Stimulated activated CD4-positive, alpha-beta T cell treated with anti-CD3 and anti-CD28 coated beads, Interleukin-12 subunit alpha, Interleukin-12 subunit beta, amount 100 ng/mL, for 4 hours (primary cell): ENCODE data around the gene SEPTIN6.

Experiments
- DNase-seq: peaks from one replicate; pipeline ENCODE4 v3.0.0-alpha.2; 2020

Gene SEPTIN6

DNA sequence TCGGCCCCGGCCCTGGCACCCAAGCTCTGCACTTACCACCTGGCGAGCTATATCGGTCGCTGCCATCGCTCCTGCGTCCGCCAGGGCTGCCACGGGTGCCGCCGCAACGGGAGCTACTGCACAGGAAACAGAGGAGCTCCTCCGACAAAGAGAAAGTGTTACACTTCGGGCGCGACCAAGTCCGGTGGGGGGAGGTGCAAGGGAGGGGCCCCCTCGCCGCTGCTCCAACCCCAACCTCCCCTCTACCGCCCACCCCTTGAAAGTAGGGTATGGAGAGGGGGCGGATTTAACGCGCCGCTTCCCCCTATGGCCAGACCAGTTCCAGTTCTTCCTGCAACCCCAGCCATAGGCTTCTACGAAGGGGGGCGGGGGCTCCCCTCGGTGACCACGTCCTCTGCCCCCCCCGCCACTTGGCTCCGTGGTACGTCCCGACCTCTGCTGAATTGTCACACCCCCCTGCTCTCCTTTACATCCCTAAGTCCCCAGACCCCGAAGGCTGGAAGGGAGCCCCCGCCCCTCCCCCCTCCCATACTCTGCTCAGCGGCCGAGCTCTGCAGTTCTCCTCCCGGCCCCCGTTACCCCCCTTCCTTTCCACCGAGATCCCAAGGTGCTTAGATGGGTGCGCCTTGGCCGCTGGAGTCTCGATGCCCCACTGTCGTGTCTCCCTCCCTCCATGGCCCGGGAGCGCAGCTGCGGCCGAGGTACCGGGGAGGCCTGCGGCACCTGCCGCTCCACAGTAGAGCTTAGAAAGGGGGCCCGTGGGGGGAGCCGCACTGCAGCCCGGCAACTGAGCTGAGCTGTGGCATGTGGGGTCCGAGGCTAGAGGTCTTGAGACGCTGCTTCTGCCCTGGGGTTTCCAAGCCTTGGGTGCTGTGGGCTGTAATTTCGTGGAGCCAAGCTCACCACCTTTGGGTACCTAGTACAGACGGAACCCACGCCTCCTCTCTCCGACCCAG lies at the start of gene SEPTIN6:
Gene SEPTIN6 (minus strand): TSS at position 129 of the 956 bp plus-strand sequence. CDS start 63 bp downstream, at position 66.
- peak; percentile 67 for DNase-seq

DNA sequence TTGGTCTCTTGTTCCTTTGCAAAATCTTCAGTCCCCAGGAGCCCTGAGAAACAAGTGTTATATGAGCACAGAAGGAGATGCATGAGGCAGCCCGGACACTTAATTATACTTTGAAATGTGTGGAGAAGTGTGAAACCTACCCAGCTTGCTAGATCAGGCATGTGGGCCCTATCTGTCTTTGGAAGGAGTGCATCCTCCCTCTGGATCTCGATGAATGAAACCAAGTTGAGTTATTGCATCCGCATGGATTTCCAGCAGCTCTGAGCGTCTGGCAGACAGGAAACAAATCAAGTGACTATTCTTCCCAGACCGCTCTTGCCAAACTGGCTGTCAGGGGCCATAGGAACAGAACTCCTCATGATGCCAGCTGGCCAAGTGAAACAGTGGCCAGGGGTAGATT lies 45.8 kb upstream of the SEPTIN6 start:
- DNase-seq: no peak

DNA sequence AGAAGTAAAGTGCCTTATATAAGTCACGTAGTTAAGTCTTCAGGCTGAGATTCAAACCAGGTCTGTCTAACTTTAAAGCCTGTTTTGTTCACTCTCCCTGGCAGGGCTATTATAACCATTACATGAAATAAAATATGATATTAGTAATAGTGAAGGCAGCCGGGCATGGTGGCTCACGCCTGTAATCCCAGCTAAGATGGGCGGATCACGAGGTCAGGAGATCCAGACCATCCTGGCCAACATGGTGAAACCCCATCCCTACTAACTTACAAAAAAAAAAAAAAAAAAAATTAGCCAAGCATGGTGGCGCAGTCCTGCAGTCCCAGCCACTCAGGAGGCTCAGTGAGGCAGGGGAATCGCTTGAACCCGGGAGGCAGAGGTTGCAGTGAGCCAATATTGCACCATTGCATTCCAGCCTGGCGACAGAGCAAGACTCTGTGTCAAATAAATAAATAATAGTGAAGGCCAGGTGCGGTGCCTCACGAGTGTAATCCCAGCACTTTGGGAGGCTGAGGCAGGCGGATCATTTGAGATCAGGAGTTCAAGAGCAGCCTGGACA lies 43.3 kb upstream of the SEPTIN6 start:
- no peak for DNase-seq

DNA sequence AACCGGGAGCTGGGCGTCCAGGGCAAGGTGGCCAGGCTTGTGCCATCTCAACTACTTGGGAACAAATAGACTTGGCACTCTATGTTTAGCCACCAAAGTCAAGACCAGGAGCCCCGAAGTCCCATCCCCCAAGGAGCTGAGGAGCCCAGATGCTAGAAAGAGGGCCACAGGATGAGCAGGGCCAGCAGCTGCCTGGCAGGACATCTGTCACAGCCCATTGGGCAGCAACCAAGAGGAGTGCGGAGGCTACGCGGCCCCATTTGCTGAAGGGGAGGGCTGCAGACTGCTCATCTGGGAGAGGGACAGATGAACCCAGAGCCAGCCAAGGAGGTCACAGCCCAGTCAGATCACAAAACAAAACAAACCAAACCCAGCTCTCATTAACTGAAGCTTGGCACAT lies 42.5 kb upstream of the SEPTIN6 start:
- DNase-seq: no peak

DNA sequence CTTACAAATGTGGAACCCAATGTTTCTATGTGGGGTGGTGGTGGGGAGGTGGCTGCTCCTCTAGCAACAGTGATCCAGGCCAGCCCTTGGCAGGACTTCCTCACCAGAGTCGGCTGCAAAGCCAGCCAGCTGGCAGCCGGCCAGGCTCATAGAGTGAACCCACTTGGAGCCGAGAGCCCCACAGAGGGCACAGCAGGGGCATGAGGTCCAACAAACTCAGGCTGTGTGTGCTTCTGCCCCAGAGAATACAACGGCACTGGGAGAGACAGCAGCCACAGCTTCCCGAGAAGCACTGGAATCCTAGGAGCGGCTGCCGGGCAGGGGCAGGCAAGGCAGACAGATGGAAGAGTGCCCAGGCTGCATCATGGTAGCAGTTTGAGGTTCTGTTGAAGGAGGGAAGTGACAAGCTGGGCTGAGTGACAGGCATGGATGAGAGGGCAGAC lies 42.0 kb upstream of the SEPTIN6 start:
- no peak for DNase-seq

DNA sequence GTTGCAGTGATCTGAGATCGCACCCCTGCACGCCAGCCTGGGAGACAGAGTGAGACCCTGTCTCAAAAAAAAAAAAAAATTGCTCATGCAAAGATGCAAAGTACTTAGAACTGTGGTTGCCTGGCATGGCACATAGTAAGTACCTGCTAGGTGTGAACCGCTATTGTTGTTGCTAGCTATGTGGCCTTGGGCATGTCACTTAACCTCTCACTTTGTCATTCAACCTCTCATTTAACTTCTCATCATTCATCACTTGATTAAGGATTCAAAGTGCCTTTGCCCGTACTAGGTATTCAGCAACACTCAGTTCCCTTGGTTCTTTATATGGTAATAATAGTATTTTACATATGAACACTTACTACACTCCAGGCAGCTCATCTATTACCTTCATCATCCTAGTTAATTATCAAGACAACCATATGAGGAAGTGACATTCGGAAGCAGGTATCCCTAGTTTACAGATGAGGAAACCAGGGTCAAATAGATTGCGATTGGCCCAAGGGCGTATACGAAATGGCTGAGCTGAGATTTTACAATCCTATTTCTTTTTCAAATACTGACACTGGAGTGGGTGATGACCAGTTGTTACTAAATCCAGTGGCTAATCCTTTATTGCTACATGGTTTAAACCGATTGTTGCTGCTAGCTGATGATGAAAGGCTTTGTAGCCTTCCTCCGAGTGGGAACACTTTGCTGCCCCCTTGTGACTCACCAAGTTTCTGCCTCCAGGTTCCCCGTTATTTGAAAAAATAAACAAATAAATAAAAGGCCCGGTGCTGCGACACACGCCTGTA lies 36.6 kb upstream of the SEPTIN6 start:
- peak; percentile 51 for DNase-seq

DNA sequence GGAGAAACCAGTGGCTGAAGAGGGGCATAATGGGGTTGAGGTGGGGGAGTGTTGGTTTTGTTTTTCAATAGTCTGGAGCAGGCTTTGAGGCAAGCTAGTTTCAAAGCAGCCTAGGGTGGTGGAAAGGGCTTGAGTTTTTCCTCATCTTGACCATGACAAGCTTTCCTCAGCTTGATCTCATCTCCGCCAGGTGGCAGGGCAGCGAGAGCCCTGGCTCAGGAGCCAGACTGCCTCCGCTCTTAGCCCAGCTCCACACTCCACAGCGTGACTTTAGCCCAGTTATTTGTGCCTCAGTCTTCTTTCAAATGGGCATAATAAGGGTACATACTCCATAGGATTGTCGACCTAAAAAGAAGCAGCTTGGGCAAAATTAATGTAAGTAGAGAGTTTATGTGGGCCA lies 35.5 kb upstream of the SEPTIN6 start:
- DNase-seq: no peak

DNA sequence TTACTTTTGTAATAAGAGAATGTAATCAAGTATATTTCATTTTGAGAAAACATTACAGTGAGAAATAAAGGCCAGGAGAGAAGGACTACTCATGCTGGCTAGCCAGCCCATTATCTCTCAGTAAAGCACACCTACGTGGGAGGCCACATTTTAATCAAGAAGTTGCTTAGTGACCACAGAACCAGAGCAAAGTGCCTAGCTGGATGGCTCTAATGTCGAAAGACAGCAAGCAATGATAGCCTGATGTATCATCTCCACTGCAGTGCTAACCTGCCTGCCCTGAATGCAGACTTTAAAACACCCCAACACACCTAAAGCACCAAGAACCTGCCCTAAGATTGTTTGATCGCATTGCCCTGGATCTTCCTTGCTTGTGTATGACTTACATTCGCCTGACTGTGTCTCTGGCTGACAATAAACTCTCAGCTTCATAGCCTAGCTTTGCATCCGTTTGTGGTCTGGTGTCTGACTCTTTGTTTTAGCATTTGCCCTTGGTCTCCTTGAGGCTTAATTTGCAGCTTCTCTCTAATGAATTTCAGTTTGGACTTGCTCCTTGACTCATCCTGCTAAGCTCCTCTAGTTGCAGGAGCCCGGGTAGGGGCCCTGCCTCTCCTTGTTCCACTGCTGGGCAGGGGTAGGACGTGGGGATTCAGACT lies 34.1 kb upstream of the SEPTIN6 start:
- no peak for DNase-seq

DNA sequence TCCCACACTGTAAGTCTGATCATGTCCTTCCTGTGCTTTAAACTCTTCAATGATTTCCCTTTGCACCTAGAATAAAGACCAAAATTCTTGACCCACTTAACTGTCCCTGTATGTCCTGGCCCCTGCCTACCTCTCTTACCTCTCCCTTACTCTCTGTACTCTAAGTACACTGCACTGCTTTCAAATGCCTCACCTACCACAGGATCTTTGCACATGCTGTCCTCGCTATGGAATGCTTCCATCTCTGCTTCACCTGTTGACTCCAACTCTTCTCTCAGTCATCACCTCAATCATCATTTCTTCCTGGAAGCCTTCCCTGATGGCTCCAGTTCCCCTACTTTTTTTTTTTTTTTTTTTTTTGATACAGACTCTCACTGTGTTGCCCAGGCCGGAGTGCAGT lies 29.0 kb upstream of the SEPTIN6 start:
- DNase-seq: no peak

DNA sequence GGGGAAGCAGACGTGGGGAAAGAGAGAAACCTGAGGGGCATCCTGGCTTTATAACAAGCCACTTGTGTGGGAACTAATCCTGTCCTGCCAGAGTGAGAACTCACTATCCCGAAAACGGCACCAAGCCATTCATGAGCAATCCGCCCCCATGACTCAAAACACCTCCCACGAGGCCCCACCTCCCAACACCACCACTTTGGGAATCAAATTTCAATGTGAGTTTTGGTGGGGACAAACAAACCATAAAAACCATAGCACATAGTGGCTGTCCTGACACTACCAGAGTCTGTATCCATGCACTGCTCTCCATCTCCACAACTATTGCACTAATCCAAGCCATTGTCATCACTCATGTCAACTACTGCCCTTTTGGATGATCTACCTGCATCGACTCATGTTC lies 28.5 kb upstream of the SEPTIN6 start:
- no peak for DNase-seq

DNA sequence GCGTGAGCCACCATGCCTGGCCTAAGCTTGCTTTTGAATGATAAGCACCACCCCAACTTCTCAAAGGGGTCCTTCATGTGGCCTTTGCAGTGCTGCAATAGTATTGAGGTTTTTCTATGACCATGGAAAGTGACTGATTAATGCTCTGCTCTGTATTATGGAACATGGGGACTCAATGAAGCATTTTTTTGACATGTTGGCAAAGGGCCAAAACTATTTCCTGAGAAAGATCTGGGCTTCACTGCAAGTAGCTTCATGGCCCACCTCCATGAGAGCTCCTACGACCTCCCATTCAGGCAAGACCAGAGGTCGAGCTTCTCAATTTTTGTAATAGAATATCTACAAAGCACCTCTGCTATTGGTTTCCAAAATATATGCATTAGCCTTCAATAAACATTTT lies 16.7 kb upstream of the SEPTIN6 start:
- no peak for DNase-seq

DNA sequence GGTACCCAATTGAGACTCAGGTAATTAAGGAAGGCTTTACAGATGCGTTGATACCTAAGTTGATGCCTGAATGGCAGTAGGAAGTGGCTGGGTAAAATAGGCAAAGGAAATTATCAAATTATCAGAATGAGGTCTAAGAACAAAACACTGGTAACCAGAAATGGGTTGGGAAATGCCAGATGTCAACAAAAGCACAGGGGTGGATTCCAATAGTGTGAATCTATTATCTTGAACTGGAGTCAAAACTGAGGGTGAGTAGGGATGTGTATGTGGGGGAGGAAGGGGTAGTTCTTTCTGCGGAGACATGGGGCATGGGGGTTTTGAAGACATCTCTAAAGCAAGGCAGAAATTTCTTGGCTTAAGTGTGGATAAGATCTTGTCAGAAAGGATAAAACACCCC lies 16.0 kb upstream of the SEPTIN6 start:
- no peak for DNase-seq

DNA sequence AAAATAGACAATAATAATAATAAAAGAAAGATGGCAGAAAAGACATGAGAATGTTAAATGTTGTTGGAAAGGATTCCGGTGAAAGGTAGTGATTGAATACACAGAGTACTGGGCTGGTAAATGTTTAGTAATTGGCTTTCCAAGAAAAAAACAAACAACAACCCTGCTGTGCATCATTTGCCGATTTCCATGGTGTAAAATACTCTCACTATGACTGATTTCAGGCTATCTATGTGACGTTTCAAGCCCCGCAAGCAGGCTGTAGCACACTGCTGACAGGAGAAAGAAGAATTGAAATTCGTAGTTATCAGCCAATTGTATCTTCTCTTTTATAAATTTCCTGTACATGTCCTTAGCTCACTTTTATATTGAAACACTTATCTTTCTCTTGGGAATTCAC lies 13.6 kb upstream of the SEPTIN6 start:
- no peak for DNase-seq

DNA sequence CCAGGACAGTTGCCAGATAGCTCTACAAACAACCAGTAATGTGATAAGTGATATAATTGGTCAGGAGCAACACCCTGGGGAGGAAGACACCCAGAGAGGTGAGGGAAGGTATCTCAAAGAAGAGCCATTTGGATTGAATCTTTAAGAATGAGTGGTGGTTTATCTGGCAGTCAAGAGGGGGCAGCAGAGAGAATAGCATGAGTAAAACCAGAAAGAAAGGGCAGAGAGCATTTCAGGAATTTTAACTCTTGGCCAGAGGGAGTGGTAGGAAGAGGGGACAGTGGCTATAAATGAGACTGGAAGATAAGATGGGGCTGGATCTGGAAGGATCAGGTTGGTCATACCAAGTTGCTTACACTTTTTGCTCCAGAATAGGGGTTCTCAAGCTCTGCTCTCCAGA lies 5.9 kb upstream of the SEPTIN6 start:
- no peak for DNase-seq

DNA sequence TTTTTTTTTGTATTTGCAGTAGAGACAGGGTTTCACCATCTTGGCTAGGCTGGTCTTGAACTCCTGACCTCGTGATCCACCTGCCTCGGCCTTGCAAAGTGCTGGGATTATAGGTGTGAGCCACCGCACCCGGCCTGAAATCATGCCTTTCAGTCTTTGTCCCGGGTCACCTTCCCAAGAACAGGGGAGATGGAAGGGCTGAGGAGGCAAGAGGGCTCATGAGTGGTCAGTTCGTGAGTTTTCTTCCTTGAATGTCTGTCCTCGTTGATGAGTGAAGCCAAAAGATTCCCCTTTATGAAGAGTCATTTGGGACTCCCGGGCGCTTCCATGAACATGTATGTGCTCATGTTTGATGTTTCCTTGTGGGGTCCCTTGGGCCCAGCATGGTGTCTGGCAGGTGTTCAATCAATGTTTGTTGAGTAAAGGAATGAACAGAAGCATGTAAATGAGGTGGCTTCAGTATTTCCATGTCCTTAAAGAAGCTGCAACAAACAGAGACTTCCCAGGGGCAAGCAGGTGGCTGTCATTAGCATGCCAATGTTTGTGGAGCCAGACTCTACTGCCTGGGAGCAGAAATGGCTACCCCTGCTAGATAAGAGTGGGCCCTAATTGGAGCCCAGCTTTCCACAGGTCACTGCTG lies 3.4 kb upstream of the SEPTIN6 start:
- no peak for DNase-seq

DNA sequence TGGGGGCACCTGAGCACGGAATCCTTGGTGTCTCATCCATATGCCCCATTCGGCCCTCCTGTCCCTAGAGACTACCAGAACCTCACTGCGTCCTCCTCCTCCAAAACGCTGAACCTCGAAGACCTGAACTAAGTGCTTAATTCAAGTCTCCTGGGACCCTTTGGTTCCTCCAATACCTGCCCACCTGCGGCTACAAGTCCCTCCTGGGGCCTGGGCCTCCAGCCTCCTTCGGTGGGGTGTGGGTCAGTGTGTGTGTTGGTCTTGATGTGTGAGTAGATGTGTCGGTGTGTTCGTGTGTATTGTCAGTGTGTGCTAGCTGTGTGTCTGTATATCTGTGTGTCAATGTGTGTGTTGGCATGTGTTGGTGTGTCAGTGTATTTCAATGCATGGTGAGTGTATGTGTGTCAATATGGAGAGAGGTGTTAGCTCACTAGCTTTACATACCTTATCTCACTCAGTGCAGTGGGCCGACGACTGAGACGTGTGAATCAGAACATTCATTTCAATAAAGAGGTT lies 2.6 kb upstream of the SEPTIN6 start:
- DNase-seq: no peak

DNA sequence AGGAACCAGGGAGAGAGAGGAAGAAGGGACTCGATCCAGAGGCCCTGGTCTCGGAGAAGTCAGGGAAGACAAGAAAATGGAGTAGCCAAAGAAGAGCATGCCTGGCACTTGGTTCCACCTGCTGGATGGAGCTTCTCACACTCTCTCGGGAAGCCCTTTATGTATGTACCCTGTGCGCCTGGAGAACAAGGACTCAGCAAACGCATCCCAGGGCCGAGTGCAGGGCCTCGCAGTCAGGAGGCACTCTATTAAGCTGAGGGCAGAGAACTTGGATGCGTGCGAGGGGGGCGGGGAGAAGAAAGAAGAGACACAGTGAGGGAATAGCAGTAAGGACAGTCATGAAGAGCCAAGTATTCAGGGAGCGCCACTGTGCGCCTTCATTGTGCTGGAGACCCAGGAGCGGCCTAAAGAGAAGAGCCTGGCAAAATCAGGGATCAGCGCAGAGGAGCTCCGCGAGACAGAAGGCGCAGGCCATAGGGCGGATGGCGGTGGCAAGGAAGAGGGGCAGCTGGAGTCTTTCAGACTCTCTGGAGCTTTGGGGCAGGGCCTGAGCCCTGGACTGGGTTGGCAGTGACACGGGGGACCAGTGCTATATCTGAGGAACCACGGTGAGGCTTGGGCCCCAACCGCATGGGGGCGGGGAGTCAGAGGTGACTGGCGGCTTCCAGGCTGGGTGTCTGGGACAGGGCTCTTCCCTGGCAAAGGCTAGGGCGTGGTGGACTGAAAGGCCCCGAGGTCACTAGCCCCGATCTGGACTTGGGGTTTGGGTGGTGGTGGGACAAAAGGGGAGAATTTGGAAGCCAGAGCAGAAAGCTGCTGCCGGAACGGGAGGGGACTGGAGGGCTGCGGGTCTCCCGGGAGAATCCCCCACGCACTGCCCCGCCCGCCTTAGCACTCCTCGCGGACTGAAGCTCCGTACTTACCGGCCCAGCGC lies 1.9 kb upstream of the SEPTIN6 start:
- no peak for DNase-seq

DNA sequence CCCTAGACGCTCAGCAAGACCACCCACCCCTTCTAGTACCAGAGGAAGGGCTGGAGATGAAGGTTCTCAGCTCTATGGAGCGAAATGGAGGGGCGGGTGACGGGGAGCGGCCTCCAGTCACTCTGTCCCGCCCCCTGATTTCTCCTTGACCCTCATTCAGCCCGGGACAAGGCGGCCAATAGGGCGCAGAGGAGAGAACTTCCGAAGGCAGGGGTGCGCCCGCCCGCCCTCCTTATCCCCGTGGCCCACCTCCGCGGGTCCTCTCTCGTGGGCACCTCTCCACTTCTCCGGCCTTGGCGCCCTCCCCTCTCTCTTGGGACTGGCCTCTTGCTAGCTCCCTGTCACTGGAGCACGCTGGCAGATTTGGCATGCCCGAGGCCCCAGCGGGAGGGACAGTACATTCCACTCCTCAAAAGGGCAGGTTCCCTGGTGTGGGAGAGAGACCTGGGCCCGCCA lies 1.1 kb upstream of the SEPTIN6 start:
- DNase-seq: no peak

DNA sequence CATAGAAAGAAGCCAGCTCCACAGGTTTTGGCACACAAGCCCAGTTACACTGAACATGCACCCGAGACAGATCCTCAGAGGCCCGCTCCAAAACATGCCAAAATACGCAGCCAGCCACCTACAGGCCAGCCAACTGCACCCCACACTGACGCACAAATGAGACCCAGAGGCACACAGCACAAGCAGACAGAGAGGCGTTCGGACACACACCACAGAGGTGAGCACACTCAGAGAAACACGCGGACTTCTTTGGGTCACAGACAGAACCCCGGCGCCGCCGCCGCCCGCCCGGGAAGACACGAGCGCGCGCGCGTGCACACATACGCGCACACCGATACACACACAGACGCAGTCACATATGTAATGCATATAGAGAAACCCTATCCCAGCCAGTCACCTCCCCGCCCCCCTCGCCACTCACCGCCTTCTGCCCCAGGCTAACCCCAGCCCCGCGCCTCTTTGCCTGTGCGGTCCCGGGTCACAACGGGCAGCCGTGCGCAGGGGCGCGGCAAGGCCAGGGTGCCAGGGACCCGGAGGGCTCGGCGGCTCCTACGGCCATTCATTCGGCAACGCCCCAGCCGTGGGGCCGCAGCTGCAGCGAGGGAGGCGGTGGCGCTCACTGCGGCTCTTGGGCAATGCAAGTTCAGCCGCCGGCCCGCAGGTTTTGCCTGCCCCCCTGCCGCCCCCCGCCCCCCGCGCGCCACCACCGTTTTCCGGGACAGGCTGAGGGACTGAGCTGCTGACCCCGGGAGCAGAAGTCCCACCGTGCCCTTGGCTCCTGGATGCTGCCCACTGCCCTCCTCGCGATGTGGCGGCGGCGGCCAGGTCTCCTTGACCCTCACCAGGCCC lies 553 bp downstream of the SEPTIN6 start:
- peak; percentile 58 for DNase-seq
